GM21529 (cell line): ENCODE results near the gene MTMR10.

Experiments used
- ATAC-seq: cut with Tn5 transposase; IDR thresholded peaks from one replicate; pipeline ENCODE4 v1.9.1; 2021; ENCODE audit not compliant: unreplicated experiment

The MTMR10 gene

GRCh38 chr15:30922480-30923311, 68.7 kb downstream of the MTMR10 start:
- no peak for ATAC-seq

- no peak for ATAC-seq
These were observed 69.5 kb downstream of the MTMR10 start for GRCh38 chr15:30921781-30922479.

- no peak for ATAC-seq
These were observed 70.3 kb downstream of the MTMR10 start for GRCh38 chr15:30921106-30921505.

GRCh38 chr15:30919877-30920550, 71.4 kb downstream of the MTMR10 start:
- ATAC-seq: no peak

- no peak for ATAC-seq
These were observed 73.1 kb downstream of the MTMR10 start for GRCh38 chr15:30918366-30918765.

GRCh38 chr15:30917675-30918074, 73.8 kb downstream of the MTMR10 start:
- ATAC-seq: no peak

GRCh38 chr15:30917013-30917412, 74.4 kb downstream of the MTMR10 start:
- ATAC-seq: no peak

- no peak for ATAC-seq
These were observed 77.7 kb downstream of the MTMR10 start for GRCh38 chr15:30913761-30914160.

- ATAC-seq: no peak
These were observed 85.1 kb downstream of the MTMR10 start for GRCh38 chr15:30906366-30906765.

GRCh38 chr15:30905821-30906220, 85.6 kb downstream of the MTMR10 start:
- no peak for ATAC-seq

- no peak for ATAC-seq
These were observed 86.6 kb downstream of the MTMR10 start for GRCh38 chr15:30904812-30905211.

GRCh38 chr15:30903497-30904187, 87.8 kb downstream of the MTMR10 start, which contains the start of gene FAN1:
Gene FAN1, plus strand, starts transcription at chr15:30903915. Its CDS starts 749 bp downstream, at chr15:30904664.
- ATAC-seq: peak; percentile 91

GRCh38 chr15:30901889-30902288, 89.5 kb downstream of the MTMR10 start:
- no peak for ATAC-seq

GRCh38 chr15:30896211-30896606, 95.2 kb downstream of the MTMR10 start:
- ATAC-seq: no peak

GRCh38 chr15:30895461-30896210, 95.8 kb downstream of the MTMR10 start:
- no peak for ATAC-seq

- ATAC-seq: no peak
These were observed 102.2 kb downstream of the MTMR10 start for GRCh38 chr15:30889196-30889595.
